Stimulated activated CD8-positive, alpha-beta memory T cell treated with anti-CD3 and anti-CD28 coated beads, Interleukin-15, amount 100 ng/mL, for 24 hours (primary cell): ENCODE data around the gene ROBO2.

Experiments
- DNase-seq: peaks from one replicate; pipeline ENCODE4 v3.0.0-alpha.2; 2020; ENCODE audit warnings: low read depth

ROBO2 gene

GRCh38 chr3:77259694-77260093 is 219.8 kb downstream of the ROBO2 start:
- DNase-seq, result no peak

GRCh38 chr3:77262361-77262760 is 222.5 kb downstream of the ROBO2 start:
- DNase-seq, result no peak

- DNase-seq, result no peak
These were observed 227.7 kb downstream of the ROBO2 start for GRCh38 chr3:77267589-77267988.

GRCh38 chr3:77271306-77271705 is 231.4 kb downstream of the ROBO2 start:
- no peak for DNase-seq

GRCh38 chr3:77271711-77272110 is 231.8 kb downstream of the ROBO2 start:
- no peak for DNase-seq

- no peak for DNase-seq
These were observed 239.4 kb downstream of the ROBO2 start for GRCh38 chr3:77279276-77279675.

- no peak for DNase-seq
These were observed 241.8 kb downstream of the ROBO2 start for GRCh38 chr3:77281721-77282120.

GRCh38 chr3:77283108-77283507 is 243.2 kb downstream of the ROBO2 start:
- DNase-seq, result no peak

- no peak for DNase-seq
These were observed 248.4 kb downstream of the ROBO2 start for GRCh38 chr3:77288348-77288747.

- no peak for DNase-seq
These were observed 256.6 kb downstream of the ROBO2 start for GRCh38 chr3:77296527-77296926.

GRCh38 chr3:77298417-77298816 is 258.5 kb downstream of the ROBO2 start:
- no peak for DNase-seq

- DNase-seq, result no peak
These were observed 264.2 kb downstream of the ROBO2 start for GRCh38 chr3:77303955-77304699.

- DNase-seq, result no peak
These were observed 264.8 kb downstream of the ROBO2 start for GRCh38 chr3:77304700-77305021.

- no peak for DNase-seq
These were observed 269.6 kb downstream of the ROBO2 start for GRCh38 chr3:77309460-77309859.

GRCh38 chr3:77313843-77314242 is 273.9 kb downstream of the ROBO2 start:
- DNase-seq, result no peak

- no peak for DNase-seq
These were observed 279.8 kb downstream of the ROBO2 start for GRCh38 chr3:77319711-77320110.

GRCh38 chr3:77320514-77320913 is 280.6 kb downstream of the ROBO2 start:
- DNase-seq, result no peak

- no peak for DNase-seq
These were observed 281.7 kb downstream of the ROBO2 start for GRCh38 chr3:77321646-77322045.

GRCh38 chr3:77323626-77324025 is 283.7 kb downstream of the ROBO2 start:
- DNase-seq, result no peak

GRCh38 chr3:77324105-77324504 is 284.2 kb downstream of the ROBO2 start:
- DNase-seq, result no peak

- no peak for DNase-seq
These were observed 285.4 kb downstream of the ROBO2 start for GRCh38 chr3:77325280-77325679.

- DNase-seq, result no peak
These were observed 285.8 kb downstream of the ROBO2 start for GRCh38 chr3:77325702-77326101.

- DNase-seq, result no peak
These were observed 286.7 kb downstream of the ROBO2 start for GRCh38 chr3:77326586-77326985.

GRCh38 chr3:77328690-77329089 is 288.8 kb downstream of the ROBO2 start:
- no peak for DNase-seq

GRCh38 chr3:77329116-77329515 is 289.2 kb downstream of the ROBO2 start:
- no peak for DNase-seq
